Upper lobe of left lung (tissue), 6 donors: ENCODE results near the gene MAN2A2. TPM values are rescaled to one million over a fixed set of nuclear protein-coding genes. Genes with fewer than 3 reads are reported as not detected.
A peak's percentile ranks its signal among the peaks of the same experiment; 100 is the strongest.

ENCODE experiments used
- ATAC-seq, 2 donors: fragments of 200-7000 bp; cut with Tn5 transposase; one replicate each; pipeline ENCODE4 v1.9.1; 2022; ENCODE audit warnings: mild to moderate bottlenecking in 2 of 2, moderate library complexity in 2 of 2; ENCODE audit not compliant: low FRiP score in 2 of 2
- DNase-seq, 2 donors: peaks; one replicate each; pipeline ENCODE4 v3.0.0-alpha.2; 2019 to 2020
- H3K27ac ChIP-seq, 4 donors: fragments of 200-600 bp; sonication (generic); one replicate each; pipeline ENCODE4 v1.5.1; 2016 to 2019
- H3K27me3 ChIP-seq, 4 donors: fragments of 200-600 bp; sonication (generic); one replicate each; pipeline ENCODE4 v1.5.1; 2017 to 2019
- H3K36me3 ChIP-seq, 4 donors: fragments of 200-600 bp; sonication (generic); one replicate each; pipeline ENCODE4 v1.5.1; 2016 to 2019
- H3K4me1 ChIP-seq, 4 donors: fragments of 200-600 bp; sonication (generic); one replicate each; pipeline ENCODE4 v1.5.1; 2018 to 2019
- H3K4me3 ChIP-seq, 4 donors: fragments of 200-600 bp; sonication (generic); one replicate each; pipeline ENCODE4 v1.5.1; 2017 to 2019; ENCODE audit warnings: mild to moderate bottlenecking in 2 of 4, moderate library complexity in 1 of 4
- H3K9me3 ChIP-seq, 4 donors: fragments of 200-600 bp; sonication (generic); one replicate each; pipeline ENCODE4 v1.5.1; 2018 to 2019
- CTCF ChIP-seq, 6 experiments: fragments of 450-650 bp in 4 of 6; fragments of 200-600 bp in 2 of 6; sonication (generic) in 2 of 6; IDR thresholded peaks; one replicate each; pipeline ENCODE4 v1.5.1; 2016 to 2019; ENCODE audit warnings: antibody characterized with exemption in 6 of 6
- EP300 ChIP-seq, 4 donors: sonication (generic); formaldehyde crosslinking; IDR thresholded peaks; one replicate each; pipeline ENCODE4 v1.5.1; 2017; ENCODE audit warnings: antibody characterized with exemption in 4 of 4, control low read depth in 2 of 4
- POLR2A ChIP-seq, 4 donors: fragments of 450-650 bp; IDR thresholded peaks; one replicate each; pipeline ENCODE4 v1.5.1; 2016 to 2017; ENCODE audit warnings: antibody characterized with exemption in 4 of 4, mild to moderate bottlenecking in 2 of 4
- POLR2AphosphoS5 ChIP-seq, 2 donors: sonication (generic); formaldehyde crosslinking; IDR thresholded peaks; one replicate each; pipeline ENCODE4 v1.5.1; 2017; ENCODE audit warnings: antibody characterized with exemption in 2 of 2
- WGBS, 2 donors: methylation state at CpG; one replicate each; pipeline ENCODE4 v1.1.5; 2017 to 2018; 5-methylcytosine and 5-hydroxymethylcytosine counted together
- total RNA-seq, 6 donors: library from RNA; depleted of rRNA in 4 of 6; stranded (reverse); fragments of >200 nt in 4 of 6; gene quantifications; one replicate each; pipeline versions ENCODE4 v1.1.0 to v1.2.1, GENCODE V29; 2016 to 2021
- donor health status: DM: no; HTN: no; CAD: no; lungs with moderate emphysema.
- donor health status: DM: no; HTN: yes; CAD: no; lungs with severe emphysema.

MAN2A2 gene
- total RNA-seq, 6 donors from 2014 or later = 36.8 to 219 (median 90.1) TPM

GRCh38 chr15:90883976-90884718 lies 19.0 kb upstream of the MAN2A2 start, which contains the start of gene FES:
TSS of gene FES (plus strand) at chr15:90884504. CDS start at chr15:90885046, 542 bp downstream.
- Histone ChIP-seq H3K4me3 (peak within 1 kb of the TSS; percentile 53 to 61 (median 56)), H3K27me3 (no peaks in the 10 kb centered on the region), H3K36me3 (peaks cover 19 to 51% (median 44%) of the 10 kb centered on the region in 4 donors), H3K4me1 (peaks cover 25 to 46% (median 37%) of the 10 kb centered on the region in 4 donors), H3K27ac (peak within 1 kb of the TSS; percentile 84 to 98 (median 96)), H3K9me3 (no peaks in the 10 kb centered on the region)
- peak; percentile 56 to 88 for ATAC-seq
- WGBS, 2 donors = 0 to 9% methylated on average over 3 to 33 of the region's 58 CpGs
- TF ChIP-seq POLR2A (IDR thresholded peaks at IDR 0.05) = peak; percentile 66 to 92 (median 72)
- no peak for TF ChIP-seq CTCF (IDR thresholded peaks at IDR 0.05)
- TF ChIP-seq POLR2AphosphoS5 (IDR thresholded peaks at IDR 0.05) = peak; percentile 65 to 75
- TF ChIP-seq EP300 (IDR thresholded peaks at IDR 0.05) = peak in 1 of 4 donors; percentile 20
- peak; percentile 88 to 93 for DNase-seq

- H3K4me1 ChIP-seq = peaks cover 25 to 53% (median 37%) of the 10 kb centered on the region in 4 donors
- WGBS, 2 donors = 13 to 32% methylated on average over 3 to 15 of the region's 16 CpGs
- peaks cover 13 to 51% (median 44%) of the 10 kb centered on the region in 4 donors for H3K36me3 ChIP-seq
- H3K27ac ChIP-seq = peak overlapping the region; percentile 84 to 98 (median 96)
- DNase-seq = peak in 1 of 2 donors; percentile 68
- peak overlapping the region; percentile 53 to 61 (median 56) for H3K4me3 ChIP-seq
- ATAC-seq = peak; percentile 6 to 11
- TF ChIP-seq POLR2AphosphoS5 (IDR thresholded peaks at IDR 0.05) (no peak), POLR2A (IDR thresholded peaks at IDR 0.05) (no peak), CTCF (IDR thresholded peaks at IDR 0.05) (no peak), EP300 (IDR thresholded peaks at IDR 0.05) (no peak)
- no peaks in the 10 kb centered on the region for H3K9me3 ChIP-seq
- no peaks in the 10 kb centered on the region for H3K27me3 ChIP-seq
These were observed 18.2 kb upstream of the MAN2A2 start for GRCh38 chr15:90884719-90885431.

GRCh38 chr15:90885432-90886290 lies 17.4 kb upstream of the MAN2A2 start:
- WGBS, 2 donors = 34 to 39% methylated on average over 18 to 23 of the region's 23 CpGs
- Histone ChIP-seq H3K36me3 (peaks cover 9 to 51% (median 44%) of the 10 kb centered on the region in 4 donors), H3K27me3 (no peaks in the 10 kb centered on the region), H3K4me3 (peak overlapping the region; percentile 53 to 61 (median 56)), H3K27ac (peak overlapping the region; percentile 84 to 98 (median 96)), H3K4me1 (peaks cover 25 to 55% (median 37%) of the 10 kb centered on the region in 4 donors), H3K9me3 (no peaks in the 10 kb centered on the region)
- ATAC-seq (peak; percentile 82), DNase-seq (peak; percentile 84 to 96)
- TF ChIP-seq POLR2A (IDR thresholded peaks at IDR 0.05) (peak in 1 of 4 donors; percentile 52), POLR2AphosphoS5 (IDR thresholded peaks at IDR 0.05) (peak in 1 of 2 donors; percentile 57), CTCF (IDR thresholded peaks at IDR 0.05) (peak; percentile 91 to 96 (median 95)), EP300 (IDR thresholded peaks at IDR 0.05) (no peak)

- peaks cover 25 to 55% (median 37%) of the 10 kb centered on the region in 4 donors for H3K4me1 ChIP-seq
These were observed 16.8 kb upstream of the MAN2A2 start for GRCh38 chr15:90886291-90886614.

More at GRCh38 chr15:90886291-90886614, 16.8 kb upstream of the MAN2A2 start:
- H3K27me3 ChIP-seq = no peaks in the 10 kb centered on the region
- H3K36me3 ChIP-seq = peaks cover 3 to 51% (median 44%) of the 10 kb centered on the region in 4 donors
- no peaks in the 10 kb centered on the region for H3K9me3 ChIP-seq
- no peak for DNase-seq
- peak overlapping the region; percentile 84 to 98 (median 96) for H3K27ac ChIP-seq
- TF ChIP-seq CTCF (IDR thresholded peaks at IDR 0.05) (peak in 1 of 6 experiments; percentile 1), POLR2A (IDR thresholded peaks at IDR 0.05) (no peak)
- H3K4me3 ChIP-seq = peak overlapping the region in 3 of 4 donors; percentile 53 to 61 (median 54)
- no peak for ATAC-seq
- 31 to 35% methylated on average over 5 of the region's 5 CpGs for WGBS, 2 donors
